K562 (cell line): ENCODE measurements around the gene CCR9.

ENCODE experiments used
- BMI1 ChIP-seq: fragments of 150-350 bp; IDR thresholded peaks from 2 replicates; pipeline ENCODE4 v1.6.1; 2014; ENCODE audit warnings: low read length
- DIDO1 ChIP-seq: fragments of 450-650 bp; IDR thresholded peaks from 2 replicates; pipeline ENCODE4 v1.6.1; 2016; ENCODE audit warnings: low read depth, missing biosample characterization, missing genetic modification characterization
- EGR1 ChIP-seq: fragments of 450-650 bp; conservative IDR thresholded peaks from 2 replicates; pipeline ENCODE4 v1.6.1; 2017; ENCODE audit warnings: mild to moderate bottlenecking
- EP300 ChIP-seq: IDR thresholded peaks from 2 replicates; pipeline ENCODE4 v1.6.1; 2012; ENCODE audit warnings: low read length, improper control_type of control experiment
- RAD21 ChIP-seq, 2 experiments: fragments of 250-450 bp in 1 of 2; fragments of 450-650 bp in 1 of 2; sonication (Bioruptor Pico) in 1 of 2; formaldehyde crosslinking in 1 of 2; IDR thresholded peaks in 1 of 2; conservative IDR thresholded peaks in 1 of 2; 2 replicates each; pipeline versions ENCODE4 v1.4.0 to v1.8.0; 2020 to 2022; ENCODE audit warnings: mild to moderate bottlenecking in 2 of 2, moderate library complexity in 1 of 2
- SAP30 ChIP-seq: fragments of 200-600 bp; sonication (generic); IDR thresholded peaks from 2 replicates; pipeline ENCODE4 v1.6.1; 2012; ENCODE audit warnings: borderline replicate concordance, low read depth, mild to moderate bottlenecking, moderate library complexity, low read length, control low read depth, inconsistent platforms; ENCODE audit not compliant: insufficient read depth, poor library complexity, severe bottlenecking
- TEAD2 ChIP-seq: fragments of 450-650 bp; IDR thresholded peaks from 2 replicates; pipeline ENCODE4 v1.6.1; 2016; ENCODE audit warnings: missing genetic modification characterization, control low read depth, missing compliant biosample characterization
- XRCC3 ChIP-seq: fragments of 450-650 bp; IDR thresholded peaks from 2 replicates; pipeline ENCODE4 v1.6.1; 2017; ENCODE audit warnings: mild to moderate bottlenecking, moderate library complexity
- TF ChIP-seq, protein P1 (sequence below), 3 experiments: IDR thresholded peaks in 2 of 3; conservative IDR thresholded peaks in 1 of 3; 2 replicates each; pipeline ENCODE4 v1.5.1; 2011 to 2012; ENCODE audit warnings: low read length in 3 of 3, mild to moderate bottlenecking in 3 of 3, control low read depth in 2 of 3, improper control_type of control experiment in 1 of 3, inconsistent platforms in 1 of 3, low read depth in 1 of 3, mixed read lengths in 1 of 3, moderate library complexity in 1 of 3; ENCODE audit not compliant: insufficient read depth in 2 of 3
- TF ChIP-seq, protein P2 (sequence below): sonication (generic); formaldehyde crosslinking; IDR thresholded peaks from 2 replicates; pipeline ENCODE4 v1.8.1; 2022; ENCODE audit warnings: missing genetic modification reagents

DNA sequence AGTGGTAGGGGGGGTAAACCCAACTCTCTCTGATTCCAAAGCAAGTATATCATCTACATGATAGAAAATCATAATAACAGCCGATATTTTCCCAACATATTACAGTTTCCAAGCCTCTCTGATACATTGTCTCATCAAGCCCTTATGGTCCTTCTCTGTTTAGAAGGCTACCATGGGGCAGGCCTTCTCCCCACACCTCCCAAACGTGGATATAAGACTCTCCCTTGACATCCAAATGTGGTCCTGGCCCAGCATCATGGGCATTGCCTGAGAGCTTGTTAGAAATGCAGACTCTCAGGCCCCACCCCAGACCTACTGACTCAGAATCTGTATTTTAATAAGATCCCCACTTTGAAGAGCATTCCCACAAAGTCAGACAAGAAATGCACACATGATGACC lies 17.7 kb upstream of the CCR9 start:
- TF ChIP-seq DIDO1 (tag) = no peak
- TF ChIP-seq SAP30 = no peak
- TF ChIP-seq, protein P1, sequence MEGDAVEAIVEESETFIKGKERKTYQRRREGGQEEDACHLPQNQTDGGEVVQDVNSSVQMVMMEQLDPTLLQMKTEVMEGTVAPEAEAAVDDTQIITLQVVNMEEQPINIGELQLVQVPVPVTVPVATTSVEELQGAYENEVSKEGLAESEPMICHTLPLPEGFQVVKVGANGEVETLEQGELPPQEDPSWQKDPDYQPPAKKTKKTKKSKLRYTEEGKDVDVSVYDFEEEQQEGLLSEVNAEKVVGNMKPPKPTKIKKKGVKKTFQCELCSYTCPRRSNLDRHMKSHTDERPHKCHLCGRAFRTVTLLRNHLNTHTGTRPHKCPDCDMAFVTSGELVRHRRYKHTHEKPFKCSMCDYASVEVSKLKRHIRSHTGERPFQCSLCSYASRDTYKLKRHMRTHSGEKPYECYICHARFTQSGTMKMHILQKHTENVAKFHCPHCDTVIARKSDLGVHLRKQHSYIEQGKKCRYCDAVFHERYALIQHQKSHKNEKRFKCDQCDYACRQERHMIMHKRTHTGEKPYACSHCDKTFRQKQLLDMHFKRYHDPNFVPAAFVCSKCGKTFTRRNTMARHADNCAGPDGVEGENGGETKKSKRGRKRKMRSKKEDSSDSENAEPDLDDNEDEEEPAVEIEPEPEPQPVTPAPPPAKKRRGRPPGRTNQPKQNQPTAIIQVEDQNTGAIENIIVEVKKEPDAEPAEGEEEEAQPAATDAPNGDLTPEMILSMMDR (IDR thresholded peaks at IDR 0.05 in 2 of 3, conservative IDR thresholded peaks at IDR 0.05 in 1 of 3; ENCODE audit: insufficient read depth in 2 of 3, low read depth in 1 of 3, low read length in 3 of 3) = no peak
- no peak for TF ChIP-seq RAD21 (CRISPR knock-in tag; conservative IDR thresholded peaks at IDR 0.05 in 1 of 2, IDR thresholded peaks at IDR 0.05 in 1 of 2)
- TF ChIP-seq XRCC3 = no peak
- TF ChIP-seq, protein P2, sequence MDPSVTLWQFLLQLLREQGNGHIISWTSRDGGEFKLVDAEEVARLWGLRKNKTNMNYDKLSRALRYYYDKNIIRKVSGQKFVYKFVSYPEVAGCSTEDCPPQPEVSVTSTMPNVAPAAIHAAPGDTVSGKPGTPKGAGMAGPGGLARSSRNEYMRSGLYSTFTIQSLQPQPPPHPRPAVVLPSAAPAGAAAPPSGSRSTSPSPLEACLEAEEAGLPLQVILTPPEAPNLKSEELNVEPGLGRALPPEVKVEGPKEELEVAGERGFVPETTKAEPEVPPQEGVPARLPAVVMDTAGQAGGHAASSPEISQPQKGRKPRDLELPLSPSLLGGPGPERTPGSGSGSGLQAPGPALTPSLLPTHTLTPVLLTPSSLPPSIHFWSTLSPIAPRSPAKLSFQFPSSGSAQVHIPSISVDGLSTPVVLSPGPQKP = no peak
- TF ChIP-seq EGR1 = no peak
- no peak for TF ChIP-seq BMI1
- no peak for TF ChIP-seq TEAD2 (tag)
- no peak for TF ChIP-seq EP300
